Suprapubic skin (tissue), 4 donors: ENCODE data around the gene NAPG.
"Not testable (repeated sequence)": the region's sequence is repeated elsewhere in the genome, so short reads cannot be mapped to it uniquely, and the experiment has no call there.

Experiments used
- CTCF ChIP-seq, 2 donors: fragments of 200-600 bp in 1 of 2; fragments of 450-650 bp in 1 of 2; sonication (generic) in 1 of 2; IDR thresholded peaks; one replicate each; pipeline ENCODE4 v1.5.1; 2016 to 2019; ENCODE audit warnings: antibody characterized with exemption in 2 of 2, mild to moderate bottlenecking in 1 of 2, moderate library complexity in 1 of 2
- POLR2A ChIP-seq, 2 donors: fragments of 450-650 bp; IDR thresholded peaks; one replicate each; pipeline ENCODE4 v1.6.1; 2017; ENCODE audit warnings: antibody characterized with exemption in 2 of 2, mild to moderate bottlenecking in 2 of 2, moderate library complexity in 2 of 2
- POLR2AphosphoS5 ChIP-seq, 3 donors: sonication (generic); formaldehyde crosslinking; IDR thresholded peaks; one replicate each; pipeline ENCODE4 v1.6.1; 2017; ENCODE audit warnings: antibody characterized with exemption in 3 of 3

- not testable (repeated sequence) for TF ChIP-seq CTCF, POLR2A, POLR2AphosphoS5 (IDR thresholded peaks at IDR 0.05)
Measured at GRCh38 chr18:10600701-10601100, 74.9 kb downstream of the NAPG start.
